NOMO-1 (cell line): ENCODE data around the gene FYTTD1.

Experiments used
- DNase-seq, 2 experiments: peaks; one replicate each; lab custom pipeline; 2025; ENCODE audit not compliant: unreplicated experiment in 2 of 2; lab: John Stamatoyannopoulos, UW

The FYTTD1 gene

GRCh38 chr3:197736491-197737318 lies 13.0 kb upstream of the FYTTD1 start, which contains the start of gene RUBCN:
RUBCN (minus strand) TSS chr3:197736904; CDS start chr3:197736719, 185 bp downstream.
- peak; percentile 98 to 100 for DNase-seq

DNA sequence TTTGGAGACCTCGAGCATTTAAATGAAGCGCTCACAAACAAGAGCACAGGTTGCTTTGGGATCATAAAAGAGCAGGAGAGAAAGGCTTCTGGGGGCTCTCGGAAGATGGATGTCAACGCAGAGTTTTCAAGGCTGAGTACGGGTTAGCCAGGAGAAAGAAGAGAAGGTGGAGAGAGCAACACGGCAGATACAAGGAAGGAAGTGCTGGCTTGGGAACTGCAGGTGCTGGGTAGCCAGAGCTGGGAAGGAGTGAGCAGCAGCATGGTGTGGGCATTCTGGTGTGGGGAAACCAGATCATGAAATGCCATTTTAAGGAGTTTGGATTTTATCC lies 12.4 kb upstream of the FYTTD1 start:
- no peak for DNase-seq

DNA sequence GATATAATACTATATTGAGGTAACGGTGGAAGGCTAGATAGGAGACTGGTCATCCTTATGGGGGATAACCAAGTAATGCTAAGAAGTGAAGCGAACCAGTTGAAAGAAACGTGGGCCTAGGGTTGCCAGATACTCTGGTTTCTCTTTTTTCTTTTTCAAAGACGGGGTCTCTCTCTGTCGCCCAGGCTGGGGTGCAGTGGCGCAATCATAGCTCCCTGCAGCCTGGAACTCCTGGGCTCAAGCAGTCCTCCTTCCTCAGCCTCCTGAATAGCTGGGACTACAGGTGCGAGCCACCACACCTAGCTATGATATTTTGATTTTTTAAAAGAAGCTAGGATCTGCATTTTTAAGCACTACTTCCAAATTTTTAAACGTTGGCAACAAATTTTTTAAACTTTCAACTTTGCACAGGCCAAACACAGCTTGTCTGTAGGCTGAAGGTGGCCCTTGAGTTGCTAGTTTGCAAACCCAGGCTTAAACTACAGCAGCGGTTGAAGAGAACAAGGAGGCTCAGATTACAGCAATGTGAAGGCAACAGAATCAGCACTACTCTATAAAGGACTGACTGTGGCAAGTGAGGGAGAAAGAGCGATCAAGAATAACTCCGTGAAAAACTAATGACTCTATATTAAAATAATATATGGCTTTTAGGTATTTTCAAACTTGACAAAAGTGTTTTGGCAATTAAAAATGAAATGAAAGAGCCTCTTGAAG lies 11.8 kb upstream of the FYTTD1 start:
- no peak for DNase-seq

- no peak for DNase-seq
These were observed 6.9 kb upstream of the FYTTD1 start for GRCh38 chr3:197742787-197743186.

DNA sequence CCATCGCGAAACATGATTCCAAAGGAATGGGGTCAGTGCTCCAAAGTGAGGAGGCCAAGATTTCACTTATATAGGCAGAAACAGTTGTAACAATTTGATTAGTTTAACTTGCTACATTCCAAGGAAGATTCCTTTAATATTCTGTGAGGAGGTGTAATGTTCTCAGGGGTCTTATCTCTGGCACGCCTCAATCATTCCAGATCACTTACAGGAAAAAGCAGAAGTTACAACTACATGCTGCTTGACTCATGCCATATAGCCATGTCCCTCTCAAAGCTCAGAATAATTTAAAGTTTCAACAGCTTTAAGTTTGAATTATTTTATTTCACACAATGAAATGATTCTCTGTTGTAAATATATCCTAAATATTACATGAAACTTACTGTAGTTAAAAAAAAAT lies 3.5 kb upstream of the FYTTD1 start:
- DNase-seq = peak; percentile 5 to 59

GRCh38 chr3:197746801-197747237 lies 2.9 kb upstream of the FYTTD1 start:
- peak; percentile 65 to 69 for DNase-seq

DNA sequence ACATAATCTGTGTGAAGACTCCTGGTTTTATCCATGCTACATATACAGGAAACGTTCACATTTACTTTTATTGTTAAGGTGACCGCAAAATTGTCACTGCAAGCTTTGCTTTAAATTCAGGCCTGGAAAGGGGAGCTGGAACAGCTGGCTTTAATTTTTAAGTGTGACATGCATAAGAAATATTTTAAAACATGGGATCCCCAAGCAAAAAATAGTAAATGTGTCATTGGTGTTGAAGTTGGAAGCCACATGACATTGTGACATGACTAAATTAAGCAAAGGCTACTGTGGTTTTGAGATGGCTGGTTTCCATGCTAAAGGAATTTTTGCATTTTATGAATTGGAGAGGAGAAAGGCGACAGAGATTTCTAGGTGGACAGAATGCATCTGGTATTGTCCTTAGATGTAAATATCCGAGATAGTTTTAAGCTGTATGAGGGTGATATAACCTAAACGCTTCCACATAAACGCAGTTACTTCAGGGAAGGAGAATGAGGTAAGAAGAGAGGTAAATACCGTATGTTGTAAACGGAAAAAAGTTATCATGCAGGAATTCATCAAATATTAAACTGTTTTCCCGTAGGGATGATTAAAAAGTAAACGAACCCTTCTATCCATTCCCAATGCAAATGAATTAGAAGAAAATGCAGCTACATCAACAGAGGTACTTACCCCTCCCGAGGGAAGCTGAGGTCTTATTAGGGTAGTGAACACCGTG lies 927 bp upstream of the FYTTD1 start:
- DNase-seq = peak in 1 of 2 experiments; percentile 29

DNA sequence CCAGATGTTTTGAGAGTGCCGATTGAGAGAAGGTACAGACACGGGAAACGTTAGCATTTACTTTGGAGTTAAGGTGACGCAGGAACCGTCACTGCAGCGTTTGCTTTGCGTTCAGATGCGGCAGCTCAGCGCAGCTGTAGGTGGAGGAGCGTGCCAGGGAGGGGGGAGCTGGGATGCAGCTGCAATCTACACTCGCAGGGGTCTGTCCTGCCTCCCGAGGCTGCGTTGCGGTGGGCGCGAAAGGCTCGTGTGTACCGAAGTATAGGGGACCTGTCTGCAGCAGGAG lies 425 bp upstream of the FYTTD1 start:
- peak; percentile 39 to 64 for DNase-seq

DNA sequence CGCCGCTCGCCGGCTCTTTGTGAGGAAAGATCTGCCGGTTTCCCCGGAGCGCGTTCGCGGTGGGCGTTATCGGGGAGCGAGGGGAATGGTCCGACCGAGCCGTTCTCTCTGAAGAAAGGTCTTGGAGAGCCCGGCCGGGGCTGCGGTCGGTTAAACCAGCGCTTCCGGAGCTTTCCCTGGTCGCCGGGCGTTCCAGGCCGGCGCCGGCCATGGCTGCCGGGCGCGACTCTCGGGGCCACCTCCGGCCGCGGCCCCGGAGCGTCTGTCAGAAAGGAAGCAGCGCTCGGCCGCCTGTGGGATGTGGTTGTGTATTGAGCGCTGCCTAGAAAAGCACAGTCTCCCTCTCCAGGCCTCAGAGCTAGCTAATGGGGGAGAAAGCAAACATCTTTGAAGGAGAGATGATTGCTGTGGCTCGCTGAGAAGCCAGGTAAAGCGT lies 731 bp downstream of the FYTTD1 start:
- DNase-seq = peak; percentile 83 to 88

DNA sequence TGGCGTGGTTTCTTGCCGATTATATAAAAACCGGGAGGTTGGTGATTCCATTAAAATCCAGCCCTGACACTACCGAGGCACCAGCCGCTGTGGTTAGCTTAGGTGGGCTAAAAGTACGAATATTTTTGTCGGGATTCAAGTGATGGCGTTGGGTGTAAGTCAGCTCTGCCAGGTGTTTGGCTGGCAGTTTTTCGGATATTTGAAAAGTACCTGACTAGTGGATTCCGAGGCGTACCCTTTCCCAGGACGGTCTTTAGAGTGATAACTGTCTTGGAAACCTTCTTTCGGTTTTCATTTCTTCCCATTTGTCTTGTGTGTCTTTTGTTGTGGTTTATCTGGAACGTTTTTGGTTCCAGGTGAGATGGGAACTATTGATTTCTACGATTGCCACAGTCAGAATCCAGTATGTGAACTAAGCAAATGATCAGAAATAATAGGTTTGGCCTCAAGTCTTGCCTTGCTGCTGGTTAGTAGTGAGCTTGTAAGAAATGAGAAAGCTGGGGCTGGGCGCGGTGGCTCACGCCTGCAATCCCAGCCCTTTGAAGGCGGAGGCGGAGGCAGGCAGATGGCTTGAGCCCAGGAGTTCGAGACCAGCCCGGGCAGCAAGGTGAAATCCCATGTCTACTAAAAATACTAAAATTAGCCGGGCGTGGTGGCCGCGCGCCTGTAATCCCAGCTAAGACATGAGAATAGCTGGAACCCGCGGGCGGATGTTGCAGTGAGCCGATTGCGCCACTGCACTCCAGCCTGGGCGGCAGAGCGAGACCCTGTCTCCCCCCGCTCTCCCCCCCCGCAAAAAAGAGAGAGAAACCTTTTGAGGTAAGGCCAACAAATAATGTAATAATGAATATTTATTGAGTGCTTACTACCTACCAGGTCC lies 1.4 kb downstream of the FYTTD1 start:
- DNase-seq = peak; percentile 39 to 61

DNA sequence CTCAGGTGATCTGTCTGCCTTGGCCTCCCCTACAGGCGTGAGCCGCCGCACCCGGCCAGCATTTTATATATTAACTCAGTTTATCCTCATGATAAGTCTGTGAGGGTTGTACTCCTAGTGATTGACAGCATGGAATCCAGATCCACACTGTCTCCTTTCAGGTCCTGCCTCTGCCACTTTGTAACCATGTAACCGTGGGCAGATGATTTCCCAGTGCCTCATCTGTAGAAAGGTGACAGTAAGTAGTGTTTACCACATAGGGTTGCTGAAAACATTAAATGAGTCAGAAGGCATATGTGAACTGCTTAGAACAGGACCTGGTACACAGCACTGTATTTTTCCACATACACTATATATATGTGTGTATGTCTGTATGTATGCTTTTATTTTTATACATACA lies 2.4 kb downstream of the FYTTD1 start:
- DNase-seq = no peak

GRCh38 chr3:197753263-197753662 lies 3.6 kb downstream of the FYTTD1 start:
- no peak for DNase-seq

DNA sequence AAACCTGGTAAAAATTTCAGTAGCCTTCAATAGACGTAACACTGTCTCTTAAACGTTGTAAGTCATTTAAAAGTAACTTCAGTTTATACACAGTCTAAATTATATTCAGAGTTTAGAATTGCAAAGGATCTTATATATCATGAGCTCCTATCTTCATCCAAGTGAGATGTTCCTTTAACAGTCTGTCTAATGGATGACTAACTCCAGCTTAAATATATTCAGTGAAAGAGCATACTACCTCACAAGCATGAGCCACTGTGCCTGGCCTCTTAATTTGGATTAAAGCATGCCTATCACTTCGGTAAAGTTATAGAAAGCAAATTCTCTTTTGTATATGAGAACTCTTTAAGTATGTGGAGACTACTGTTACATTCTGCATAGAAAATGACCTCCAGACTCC lies 7.0 kb downstream of the FYTTD1 start:
- no peak for DNase-seq

DNA sequence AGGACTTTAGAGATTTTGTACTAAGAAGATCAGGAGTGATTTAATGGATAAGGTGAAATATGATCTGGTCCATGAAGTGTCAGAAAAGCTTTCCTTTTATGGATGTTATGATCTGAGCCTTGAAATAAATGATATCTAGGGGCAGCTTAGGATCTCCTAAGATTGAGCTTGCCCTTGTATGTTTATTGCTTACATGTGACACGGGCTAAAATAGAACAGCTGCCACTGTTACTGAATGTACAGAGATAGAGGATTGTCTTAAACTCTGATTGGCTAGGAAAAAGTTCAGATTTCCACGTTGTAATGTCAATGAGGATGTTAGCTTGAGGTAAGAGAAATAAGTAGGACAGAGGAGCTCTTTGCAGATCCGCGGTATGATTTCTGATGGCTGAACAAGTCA lies 8.8 kb downstream of the FYTTD1 start:
- DNase-seq = no peak

- DNase-seq = no peak
These were observed 12.1 kb downstream of the FYTTD1 start for GRCh38 chr3:197761784-197762183.

- DNase-seq = no peak
These were observed 25.6 kb downstream of the FYTTD1 start for GRCh38 chr3:197775317-197775716.

DNA sequence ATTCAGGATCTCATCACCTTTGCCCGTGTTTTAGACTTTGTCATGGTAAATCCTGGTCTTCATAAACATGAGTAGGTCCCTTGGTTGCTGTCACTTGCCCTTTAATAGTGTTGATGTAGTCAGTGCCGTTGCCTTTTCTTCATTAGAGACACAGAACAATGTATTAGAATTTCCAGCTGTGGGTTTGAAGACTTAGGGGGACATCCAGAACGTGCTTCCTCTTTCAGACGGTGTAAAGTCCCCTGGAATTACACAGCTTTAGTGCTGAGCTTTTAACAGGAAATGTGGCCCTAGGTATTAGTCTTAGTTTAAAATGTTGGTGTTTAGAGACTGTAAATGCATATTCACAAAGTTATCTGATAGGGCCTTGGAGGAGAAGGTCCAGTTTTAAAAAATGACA lies 32.5 kb downstream of the FYTTD1 start:
- no peak for DNase-seq

GRCh38 chr3:197784019-197784585 lies 34.4 kb downstream of the FYTTD1 start:
- no peak for DNase-seq

DNA sequence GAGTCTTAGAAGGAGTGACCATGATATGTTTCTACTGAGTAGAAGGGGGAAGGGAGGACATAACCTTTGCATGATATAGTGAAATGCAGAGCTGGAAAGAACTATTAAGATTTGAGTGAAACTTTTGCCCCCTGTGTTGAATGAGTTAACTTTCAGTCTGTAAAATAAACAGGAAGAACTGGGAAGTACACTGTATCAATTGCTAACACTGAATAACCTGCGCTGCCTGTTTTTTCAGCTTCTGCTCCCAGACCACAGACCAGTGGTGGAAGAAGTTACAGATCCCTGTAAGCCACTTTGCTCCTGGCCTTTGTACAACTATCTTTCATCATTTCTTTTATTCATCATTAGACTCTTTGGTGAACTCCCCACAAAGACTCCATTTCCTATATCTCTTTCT lies 37.7 kb downstream of the FYTTD1 start:
- no peak for DNase-seq

DNA sequence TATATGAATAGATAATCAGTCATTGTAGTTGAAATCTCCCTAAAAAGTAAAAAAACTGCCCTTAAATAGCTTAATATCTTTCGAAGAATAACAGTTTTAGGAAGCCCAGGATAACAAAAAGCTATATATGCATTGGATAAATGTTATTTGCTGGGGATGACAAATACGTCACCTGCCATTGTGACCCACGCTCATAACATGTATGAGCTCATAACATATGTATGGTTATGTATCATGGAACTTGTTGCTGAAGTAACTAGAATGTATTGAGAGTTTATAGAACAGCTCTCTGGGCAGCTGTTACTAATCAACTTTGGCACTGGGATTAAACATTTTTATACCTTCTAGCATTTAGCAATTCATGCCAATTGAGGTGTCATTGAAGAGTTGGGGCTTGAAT lies 39.6 kb downstream of the FYTTD1 start:
- no peak for DNase-seq
